Astrocyte of the cerebellum (primary cell): ENCODE data around the gene GSKIP.
"Not testable (repeated sequence)": the region's sequence is repeated elsewhere in the genome, so short reads cannot be mapped to it uniquely, and the experiment has no call there.

Source experiments
- DNase-seq: peaks from one replicate; pipeline ENCODE4 v3.0.0-alpha.2; 2011; ENCODE audit warnings: low read depth
- H3K4me3 ChIP-seq: 2 replicates; pipeline ENCODE4 v1.5.1; 2011; ENCODE audit warnings: mild to moderate bottlenecking, low read depth, low read length, moderate library complexity
- in situ Hi-C: cut with HindIII; loops from 2 replicates; pipeline ENCODE4 v1.10.0; 2017; ENCODE audit warnings: low sequenced_read_pairs
- TF ChIP-seq, protein P1 (sequence below): IDR thresholded peaks from 2 replicates; pipeline ENCODE4 v1.5.1; 2012; ENCODE audit warnings: low read length, low read depth, moderate library complexity, mild to moderate bottlenecking; ENCODE audit errors: missing control alignments

Gene GSKIP

DNA sequence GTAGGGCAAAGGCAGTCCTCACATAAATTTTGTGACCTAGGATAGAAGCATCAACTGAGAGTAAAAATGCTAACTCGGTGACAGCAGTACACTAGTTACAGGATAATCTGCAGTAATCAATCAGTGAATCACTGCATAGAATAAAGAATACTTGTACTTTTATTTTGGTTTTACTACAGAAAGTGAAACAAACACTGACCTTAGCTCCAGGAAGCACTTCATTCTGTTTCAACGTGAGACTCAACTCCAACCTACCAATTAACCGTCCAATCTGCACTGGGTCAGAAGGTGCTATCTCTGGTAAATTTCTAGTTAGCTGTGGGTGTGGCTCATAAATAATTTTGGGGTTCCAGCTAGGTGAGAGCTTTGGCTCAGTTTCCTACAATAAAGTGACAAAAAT is 22.0 kb upstream of the GSKIP start:
- TF ChIP-seq, protein P1, sequence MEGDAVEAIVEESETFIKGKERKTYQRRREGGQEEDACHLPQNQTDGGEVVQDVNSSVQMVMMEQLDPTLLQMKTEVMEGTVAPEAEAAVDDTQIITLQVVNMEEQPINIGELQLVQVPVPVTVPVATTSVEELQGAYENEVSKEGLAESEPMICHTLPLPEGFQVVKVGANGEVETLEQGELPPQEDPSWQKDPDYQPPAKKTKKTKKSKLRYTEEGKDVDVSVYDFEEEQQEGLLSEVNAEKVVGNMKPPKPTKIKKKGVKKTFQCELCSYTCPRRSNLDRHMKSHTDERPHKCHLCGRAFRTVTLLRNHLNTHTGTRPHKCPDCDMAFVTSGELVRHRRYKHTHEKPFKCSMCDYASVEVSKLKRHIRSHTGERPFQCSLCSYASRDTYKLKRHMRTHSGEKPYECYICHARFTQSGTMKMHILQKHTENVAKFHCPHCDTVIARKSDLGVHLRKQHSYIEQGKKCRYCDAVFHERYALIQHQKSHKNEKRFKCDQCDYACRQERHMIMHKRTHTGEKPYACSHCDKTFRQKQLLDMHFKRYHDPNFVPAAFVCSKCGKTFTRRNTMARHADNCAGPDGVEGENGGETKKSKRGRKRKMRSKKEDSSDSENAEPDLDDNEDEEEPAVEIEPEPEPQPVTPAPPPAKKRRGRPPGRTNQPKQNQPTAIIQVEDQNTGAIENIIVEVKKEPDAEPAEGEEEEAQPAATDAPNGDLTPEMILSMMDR: no peak
- H3K4me3 ChIP-seq: no peak overlapping the region
- no peak for DNase-seq
- in situ Hi-C loops: no loop called here

DNA sequence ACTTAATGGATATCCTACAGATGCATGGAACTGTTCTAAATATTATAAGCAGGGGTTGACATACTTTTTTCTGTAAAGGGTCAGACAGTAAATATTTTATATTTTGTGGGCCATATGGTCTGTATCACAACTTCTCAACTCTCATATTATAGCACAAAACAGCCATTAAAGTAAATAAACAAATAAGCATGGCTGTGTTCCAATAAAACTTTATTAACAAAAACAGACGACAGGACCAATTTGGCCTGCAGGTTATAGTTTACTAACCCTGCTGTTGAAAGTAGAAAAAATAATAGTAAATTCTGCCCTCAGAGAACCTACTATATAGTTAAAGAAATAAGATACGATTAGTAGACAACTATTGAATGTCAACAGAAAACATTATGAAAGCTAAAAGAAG is 17.7 kb upstream of the GSKIP start:
- no peak for DNase-seq
- TF ChIP-seq, protein P1: no peak
- no peak overlapping the region for H3K4me3 ChIP-seq
- in situ Hi-C loops: no loop called here

DNA sequence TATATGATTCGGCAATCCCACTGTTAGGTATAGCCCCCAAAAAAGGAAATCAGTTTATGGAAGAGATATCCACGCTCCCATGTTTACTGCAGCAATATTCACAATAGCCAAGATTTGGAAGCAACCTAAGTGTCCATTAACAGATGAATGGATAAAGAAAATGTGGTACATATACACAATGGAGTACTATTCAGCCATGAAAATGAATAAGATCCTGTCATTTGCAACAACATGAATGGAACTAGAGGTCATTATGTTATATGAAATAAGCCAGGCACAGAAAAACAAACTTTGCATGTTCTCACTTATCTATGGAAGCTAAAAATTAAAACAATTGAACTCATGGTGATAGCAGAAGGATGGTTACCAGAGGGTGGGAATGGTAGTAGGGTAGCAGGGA is 15.4 kb upstream of the GSKIP start:
- in situ Hi-C loops, DNase-seq: not testable (repeated sequence)

DNA sequence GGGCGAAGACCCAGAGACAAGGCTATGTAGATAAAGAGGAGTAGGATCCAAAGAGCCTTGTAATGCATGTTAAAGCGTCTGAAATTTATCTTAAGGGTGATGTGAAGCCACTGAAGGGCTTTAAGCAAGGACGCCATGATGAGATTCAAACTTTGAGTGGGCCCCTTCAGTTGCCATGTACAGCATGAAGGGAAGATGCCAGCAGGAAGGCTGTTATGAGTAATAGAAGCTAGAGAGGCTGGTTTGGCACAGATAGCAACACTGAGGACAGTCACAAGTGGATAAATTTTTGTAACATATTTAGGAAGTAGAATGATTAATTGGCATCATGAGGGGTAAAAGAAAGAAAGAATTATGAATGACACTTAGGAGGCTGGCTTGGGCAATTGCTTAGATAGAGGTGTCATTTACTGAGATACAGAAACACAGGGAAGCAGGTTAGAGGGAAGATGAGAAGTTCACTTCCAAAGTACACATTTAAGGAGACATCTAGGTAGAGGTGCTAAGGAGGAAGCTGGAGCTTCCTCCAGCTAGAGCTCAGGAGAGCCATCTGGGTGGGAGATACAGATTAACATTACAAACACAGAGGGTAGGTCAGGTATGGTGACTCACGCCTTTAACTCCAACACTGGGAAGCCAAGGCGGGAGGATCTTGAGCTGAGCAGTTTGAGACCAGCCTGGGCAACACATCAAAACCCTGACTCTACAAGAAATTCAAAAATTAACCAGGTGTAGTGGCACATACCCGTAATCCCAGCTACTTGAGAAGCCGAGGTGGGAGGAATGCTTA is 13.8 kb upstream of the GSKIP start:
- in situ Hi-C loops: no loop called here
- DNase-seq: no peak
- TF ChIP-seq, protein P1: no peak
- no peak overlapping the region for H3K4me3 ChIP-seq

More for the DNA sequence above, 15.4 kb upstream of the GSKIP start:
- not testable (repeated sequence) for H3K4me3 ChIP-seq

DNA sequence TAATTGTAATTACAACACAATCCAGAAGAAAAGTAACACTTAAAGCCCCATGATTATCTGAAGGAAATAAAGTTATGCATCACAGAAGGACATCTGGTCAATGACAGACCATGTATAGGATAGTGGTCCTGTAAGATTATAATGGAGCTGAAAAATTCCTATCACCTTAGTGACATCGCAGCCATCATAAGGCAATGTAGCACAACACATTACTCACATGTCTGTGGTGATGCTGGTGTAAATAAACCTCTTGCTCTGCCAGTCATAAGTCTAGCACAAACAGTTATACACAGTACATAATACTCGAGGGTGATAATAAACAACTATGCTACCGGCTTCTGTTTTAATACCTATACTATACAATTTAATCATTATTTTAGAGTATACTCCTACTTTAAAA is 11.3 kb upstream of the GSKIP start:
- DNase-seq: no peak
- in situ Hi-C loops: no loop called here
- TF ChIP-seq, protein P1: no peak
- no peak overlapping the region for H3K4me3 ChIP-seq

DNA sequence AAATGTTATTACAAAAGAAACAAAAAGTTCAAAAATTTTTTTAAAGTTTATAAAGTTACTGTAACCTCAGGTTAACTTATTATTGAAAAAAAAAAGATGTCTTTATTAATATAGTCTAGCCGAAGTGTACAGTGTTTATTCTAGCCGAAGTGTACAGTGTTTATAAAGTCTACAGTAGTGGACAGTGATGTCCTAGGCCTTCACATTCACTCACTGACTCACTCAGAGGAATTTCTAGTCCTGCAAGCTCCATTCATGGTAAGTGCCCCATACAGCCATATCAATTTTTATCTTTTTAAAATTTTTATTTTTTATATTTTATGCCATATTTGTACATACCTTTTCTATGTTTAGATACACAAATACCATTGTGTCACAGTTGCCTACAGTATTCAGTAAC is 10.6 kb upstream of the GSKIP start:
- no peak for DNase-seq
- TF ChIP-seq, protein P1: no peak
- H3K4me3 ChIP-seq: no peak overlapping the region
- in situ Hi-C loops: no loop called here

DNA sequence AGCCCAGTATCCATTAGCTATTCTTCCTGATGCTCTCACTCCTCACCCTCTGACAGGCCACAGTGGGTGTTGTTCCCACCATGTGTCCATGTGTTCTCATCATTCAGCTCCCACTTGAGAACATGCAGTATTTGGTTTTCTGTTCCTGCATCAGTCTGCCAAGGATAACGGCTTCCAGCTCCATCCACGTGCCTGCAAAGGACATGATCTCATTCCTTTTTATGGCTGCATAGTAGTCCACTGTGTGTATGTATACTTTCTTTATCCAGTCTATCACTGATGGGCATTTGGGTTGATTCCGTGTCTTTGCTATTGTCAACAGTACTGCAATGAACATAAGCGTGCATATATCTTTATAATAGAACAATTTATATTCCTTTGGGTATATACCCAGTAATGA is 9.1 kb upstream of the GSKIP start:
- H3K4me3 ChIP-seq: no peak overlapping the region
- TF ChIP-seq, protein P1: no peak
- no peak for DNase-seq
- in situ Hi-C loops: no loop called here
